Measurements from ENCODE around the gene LMCD1. TPM values are rescaled to one million over a fixed set of nuclear protein-coding genes. Genes with fewer than 3 reads are reported as not detected.

LMCD1 gene
- total and polyA plus RNA-seq, 2 of the 8 experiments (the other 6 are each of a cell fraction or from before 2014, with no cell fraction given) = 12.3 to 26.5 TPM

DNA sequence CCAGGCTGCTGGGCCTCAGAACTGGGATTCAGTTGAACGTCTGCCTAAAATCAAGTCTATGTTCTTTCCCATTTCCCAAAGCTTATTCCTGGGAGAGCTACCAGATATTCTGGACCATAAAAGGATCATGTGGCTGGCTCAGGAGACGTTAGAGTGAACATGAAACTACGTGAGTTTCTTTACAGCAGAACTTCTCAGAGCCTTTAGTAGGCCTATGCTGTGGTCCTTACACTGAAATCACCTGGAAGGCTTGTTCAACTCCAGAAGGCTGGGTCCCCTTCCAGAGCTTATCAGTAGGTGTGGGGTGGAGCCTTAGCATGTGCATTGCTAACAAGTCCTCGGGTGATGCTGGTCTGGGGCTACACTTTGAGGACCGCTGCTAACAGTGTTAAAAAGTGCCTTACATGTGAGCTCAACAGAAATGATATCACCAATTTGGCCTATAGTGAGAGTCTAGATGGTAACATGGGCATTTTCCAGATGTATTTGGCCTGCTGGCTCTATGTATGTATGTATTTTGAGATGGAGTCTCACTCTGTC lies 50.7 kb downstream of the LMCD1 start:
- Histone ChIP-seq H2BK20ac (ENCODE audit: low read length) (no peak overlapping the region), H3K4ac (replicated peaks; ENCODE audit: insufficient read length, low read depth, low read length) (no peak overlapping the region), H2BK5ac (ENCODE audit: low read depth, low read length) (no peak overlapping the region), H4K8ac (ENCODE audit: extremely low read depth, insufficient read depth, low read length) (no peak overlapping the region; the same call in 1 of the 2 replicates), H2AFZ (ENCODE audit: low read length) (no peak overlapping the region), H2BK120ac (replicated peaks; ENCODE audit: low read depth, low read length) (no peak overlapping the region), H2AK5ac (ENCODE audit: low read depth, low read length) (no peak overlapping the region), H3K79me2 (ENCODE audit: control insufficient read depth in 1 of 2, insufficient read depth in 2 of 2, low read length in 2 of 2) (no peaks in the 10 kb centered on the region), H4K20me1 (replicated peaks in 1 of 2; ENCODE audit: control insufficient read depth in 1 of 2, insufficient read depth in 2 of 2, low read length in 2 of 2) (no peaks in the 10 kb centered on the region), H3K4me2 (ENCODE audit: insufficient read depth in 1 of 2, low read depth in 2 of 2, low read length in 2 of 2) (no peak overlapping the region), H3K23me2 (ENCODE audit: low read depth, low read length) (no peaks in the 10 kb centered on the region), H3K14ac (ENCODE audit: insufficient read length) (no peak overlapping the region), H3K56ac (replicated peaks; ENCODE audit: insufficient read length, low read depth, low read length) (no peak overlapping the region), H3K4me1 (replicated peaks in 1 of 4; ENCODE audit: control insufficient read depth in 3 of 4, insufficient read depth in 4 of 4, low read length in 3 of 4) (peaks cover 0 to 3% (median 0%) of the 10 kb centered on the region in 4 experiments; a peak in 1 of 7 replicates), H4K91ac (replicated peaks; ENCODE audit: insufficient read length, low read length) (no peak overlapping the region), H3K23ac (ENCODE audit: insufficient read length) (no peak overlapping the region), H3K4me3 (ENCODE audit: extremely low read depth in 1 of 4, insufficient read depth in 2 of 4, low read depth in 3 of 4, low read length in 4 of 4) (no peak overlapping the region), H3K36me3 (ENCODE audit: control insufficient read depth in 2 of 4, insufficient read depth in 4 of 4, low read length in 3 of 4) (peaks cover 0 to 21% (median 4%) of the 10 kb centered on the region in 4 experiments; a peak in 5 of 8 replicates), H3K27ac (ENCODE audit: low read depth, low read length) (no peak overlapping the region), H2BK15ac (ENCODE audit: low read length) (no peak overlapping the region), H3K27me3 (replicated peaks in 1 of 4; ENCODE audit: control insufficient read depth in 3 of 4, extremely low read depth in 1 of 4, insufficient read depth in 3 of 4, low read length in 3 of 4) (no peaks in the 10 kb centered on the region), H3K9me3 (ENCODE audit: insufficient read depth in 2 of 2, low read depth in 1 of 2, low read length in 1 of 2) (no peaks in the 10 kb centered on the region), H2BK12ac (ENCODE audit: low read depth, low read length) (no peak overlapping the region), H4K5ac (ENCODE audit: insufficient read length, low read depth, low read length) (no peak overlapping the region), H3K18ac (ENCODE audit: extremely low read depth, low read length) (no peak overlapping the region), H3K79me1 (ENCODE audit: low read depth, low read length) (no peaks in the 10 kb centered on the region), H3K9ac (replicated peaks in 1 of 4; ENCODE audit: extremely low read depth in 1 of 4, low read depth in 3 of 4, low read length in 3 of 4) (no peak overlapping the region)
- no peak for FAIRE-seq
- no peak for DNase-seq (ENCODE audit: low read depth in 1 of 2, low spot score in 2 of 2)
- 87% methylated on average over 5 of the region's 5 CpGs; no CpG with 5 or more reads in 1 of the 2 experiments for WGBS, 2 experiments (ENCODE audit: extremely low coverage in 1 of 2, insufficient coverage in 1 of 2, insufficient read length in 1 of 2, insufficient replicate concordance in 2 of 2, low coverage in 1 of 2, low lambda C conversion rate in 2 of 2, missing lambda C conversion rate in 1 of 2)
- TF ChIP-seq JUN (IDR thresholded peaks at IDR 0.05; ENCODE audit: low read depth, low read length) (no peak), EZH2 (IDR thresholded peaks at IDR 0.05; ENCODE audit: low read depth, low read length, severe bottlenecking) (no peak), SIRT6 (IDR thresholded peaks at IDR 0.05; ENCODE audit: low read length) (no peak), BRCA1 (IDR thresholded peaks at IDR 0.05; ENCODE audit: low read depth, low read length) (no peak), SP2 (IDR thresholded peaks at IDR 0.05; ENCODE audit: low read length) (no peak)
- TF ChIP-seq, protein P1, sequence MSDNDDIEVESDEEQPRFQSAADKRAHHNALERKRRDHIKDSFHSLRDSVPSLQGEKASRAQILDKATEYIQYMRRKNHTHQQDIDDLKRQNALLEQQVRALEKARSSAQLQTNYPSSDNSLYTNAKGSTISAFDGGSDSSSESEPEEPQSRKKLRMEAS (IDR thresholded peaks at IDR 0.05) = no peak
- CTCF ChIA-PET (ENCODE audit: partially characterized antibody) = interaction anchor here (0.8 to 1.2 kb wide), 3 partner anchors 13 to 101 kb away, joined by 3 read pairs; no protein-coding TSS in a partner anchor
- POLR2A ChIA-PET (ENCODE audit: partially characterized antibody) = interaction anchor here (0.9 kb wide), 1 partner anchor 10 kb away, joined by 3 read pairs; no protein-coding TSS in a partner anchor

Data from H1 (cell line).